AG10803 (cell line): ENCODE measurements around the gene TFEB.

Experiments
- DNase-seq: peaks from one replicate; pipeline ENCODE4 v3.0.0; 2010; ENCODE audit warnings: low read depth
- H3K4me3 ChIP-seq: 2 replicates; pipeline ENCODE4 v1.5.1; 2011; ENCODE audit warnings: mild to moderate bottlenecking, low read length, control low read depth
- CTCF ChIP-seq: conservative IDR thresholded peaks from 2 replicates; pipeline ENCODE4 v1.5.1; 2011; ENCODE audit warnings: mild to moderate bottlenecking, low read length, control low read depth, inconsistent platforms

The TFEB gene

GRCh38 chr6:41684311-41685180, 50.9 kb downstream of the TFEB start:
- no peak for TF ChIP-seq CTCF
- no peak overlapping the region for H3K4me3 ChIP-seq
- no peak for DNase-seq

GRCh38 chr6:41683523-41684310, 51.7 kb downstream of the TFEB start:
- H3K4me3 ChIP-seq = peak overlapping the region; percentile 15; the same call in 1 of the 2 replicates
- TF ChIP-seq CTCF = peak; percentile 76
- DNase-seq = peak; percentile 60

GRCh38 chr6:41683273-41683522, 52.2 kb downstream of the TFEB start:
- no peak for TF ChIP-seq CTCF
- no peak for DNase-seq
- peak overlapping the region; percentile 15; the same call in 1 of the 2 replicates for H3K4me3 ChIP-seq

- DNase-seq = no peak
- H3K4me3 ChIP-seq = no peak overlapping the region
Measured at GRCh38 chr6:41682497-41683272, 52.7 kb downstream of the TFEB start.

GRCh38 chr6:41682056-41682477, 53.3 kb downstream of the TFEB start:
- peak; percentile 89 for DNase-seq
- H3K4me3 ChIP-seq = no peak overlapping the region
- TF ChIP-seq CTCF = peak; percentile 87

More at GRCh38 chr6:41682497-41683272, 52.7 kb downstream of the TFEB start:
- TF ChIP-seq CTCF = no peak

GRCh38 chr6:41680182-41680965, 55.0 kb downstream of the TFEB start:
- H3K4me3 ChIP-seq = no peak overlapping the region
- DNase-seq = no peak
- no peak for TF ChIP-seq CTCF
